Cardiac fibroblast (primary cell): ENCODE data around the gene SH3RF3.

ENCODE experiments used
- DNase-seq, 2 donors: peaks; one replicate each; pipeline versions ENCODE4 v3.0.0 to v3.0.0-alpha.2; 2010; ENCODE audit warnings: low read depth in 2 of 2
- H3K4me3 ChIP-seq, 2 donors: replicated peaks in 1 of 2; 1 replicate in 1 of 2; 2 replicates in 1 of 2; pipeline ENCODE4 v1.5.1; 2011; ENCODE audit warnings: low read depth in 2 of 2, low read length in 2 of 2, mild to moderate bottlenecking in 2 of 2, moderate library complexity in 1 of 2
- CTCF ChIP-seq: IDR thresholded peaks from one replicate; pipeline ENCODE4 v1.5.1; 2011; ENCODE audit warnings: low read depth, mild to moderate bottlenecking, low read length, inconsistent platforms

The SH3RF3 gene

GRCh38 chr2:109295781-109296117 is 166.7 kb downstream of the SH3RF3 start:
- no peak for TF ChIP-seq CTCF
- no peak overlapping the region for H3K4me3 ChIP-seq
- DNase-seq, result no peak

GRCh38 chr2:109297566-109298490 is 168.8 kb downstream of the SH3RF3 start:
- no peak for DNase-seq
- H3K4me3 ChIP-seq, result no peak overlapping the region
- TF ChIP-seq CTCF, result no peak

GRCh38 chr2:109298851-109299250 is 169.8 kb downstream of the SH3RF3 start:
- no peak overlapping the region for H3K4me3 ChIP-seq
- DNase-seq, result no peak
- no peak for TF ChIP-seq CTCF

GRCh38 chr2:109299536-109299935 is 170.5 kb downstream of the SH3RF3 start:
- DNase-seq, result no peak
- TF ChIP-seq CTCF, result no peak
- H3K4me3 ChIP-seq, result no peak overlapping the region

- H3K4me3 ChIP-seq, result no peak overlapping the region
- no peak for TF ChIP-seq CTCF
- DNase-seq, result no peak
Measured at GRCh38 chr2:109300582-109300981, 171.6 kb downstream of the SH3RF3 start.

- TF ChIP-seq CTCF, result no peak
- H3K4me3 ChIP-seq, result no peak overlapping the region
- no peak for DNase-seq
Measured at GRCh38 chr2:109301746-109302145, 172.7 kb downstream of the SH3RF3 start.
